ENCODE measurements around the gene FRMD3. TPM values are rescaled to one million over a fixed set of nuclear protein-coding genes. Genes with fewer than 3 reads are reported as not detected.

Gene FRMD3
- total RNA-seq, 4 donors from 2014 or later, result 15.9 to 28.6 (median 20.7) TPM

DNA sequence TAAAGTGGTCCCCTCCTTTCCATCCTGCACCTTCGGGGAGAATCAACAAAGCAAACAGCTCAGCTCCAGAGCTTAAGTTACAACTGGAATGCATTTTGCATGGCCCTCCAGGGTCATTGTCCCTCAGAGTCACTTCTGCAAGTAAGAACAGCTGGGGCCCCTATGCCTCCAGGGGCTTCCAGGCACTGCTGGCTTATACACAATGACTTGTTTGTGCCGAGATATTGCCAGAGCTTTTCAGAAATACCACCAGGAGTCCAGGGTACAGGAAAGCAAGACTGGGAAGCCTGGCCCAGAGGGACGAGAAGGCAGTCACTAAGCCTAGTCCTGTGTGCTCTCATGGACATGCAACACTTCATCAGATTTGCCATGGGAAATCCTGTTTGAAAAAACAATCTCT is 11.3 kb downstream of the FRMD3 start:
- DNase-seq, result no peak
- TF ChIP-seq POLR2A (IDR thresholded peaks at IDR 0.05), result no peak
- TF ChIP-seq, protein P1, sequence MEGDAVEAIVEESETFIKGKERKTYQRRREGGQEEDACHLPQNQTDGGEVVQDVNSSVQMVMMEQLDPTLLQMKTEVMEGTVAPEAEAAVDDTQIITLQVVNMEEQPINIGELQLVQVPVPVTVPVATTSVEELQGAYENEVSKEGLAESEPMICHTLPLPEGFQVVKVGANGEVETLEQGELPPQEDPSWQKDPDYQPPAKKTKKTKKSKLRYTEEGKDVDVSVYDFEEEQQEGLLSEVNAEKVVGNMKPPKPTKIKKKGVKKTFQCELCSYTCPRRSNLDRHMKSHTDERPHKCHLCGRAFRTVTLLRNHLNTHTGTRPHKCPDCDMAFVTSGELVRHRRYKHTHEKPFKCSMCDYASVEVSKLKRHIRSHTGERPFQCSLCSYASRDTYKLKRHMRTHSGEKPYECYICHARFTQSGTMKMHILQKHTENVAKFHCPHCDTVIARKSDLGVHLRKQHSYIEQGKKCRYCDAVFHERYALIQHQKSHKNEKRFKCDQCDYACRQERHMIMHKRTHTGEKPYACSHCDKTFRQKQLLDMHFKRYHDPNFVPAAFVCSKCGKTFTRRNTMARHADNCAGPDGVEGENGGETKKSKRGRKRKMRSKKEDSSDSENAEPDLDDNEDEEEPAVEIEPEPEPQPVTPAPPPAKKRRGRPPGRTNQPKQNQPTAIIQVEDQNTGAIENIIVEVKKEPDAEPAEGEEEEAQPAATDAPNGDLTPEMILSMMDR (IDR thresholded peaks at IDR 0.05), result no peak
- 44 to 56% methylated on average over 3 of the region's 3 CpGs for WGBS, 2 donors
- Histone ChIP-seq H3K9me3 (no peaks in the 10 kb centered on the region), H3K27ac (no peak overlapping the region), H3K36me3 (no peaks in the 10 kb centered on the region), H3K4me3 (replicated peaks in 1 of 3) (no peak overlapping the region), H3K27me3 (no peaks in the 10 kb centered on the region), H3K4me1 (peaks cover under 1 to 11% of the 10 kb centered on the region in 2 donors)
- intact Hi-C loops (cut with DNase I), result no loop called here

DNA sequence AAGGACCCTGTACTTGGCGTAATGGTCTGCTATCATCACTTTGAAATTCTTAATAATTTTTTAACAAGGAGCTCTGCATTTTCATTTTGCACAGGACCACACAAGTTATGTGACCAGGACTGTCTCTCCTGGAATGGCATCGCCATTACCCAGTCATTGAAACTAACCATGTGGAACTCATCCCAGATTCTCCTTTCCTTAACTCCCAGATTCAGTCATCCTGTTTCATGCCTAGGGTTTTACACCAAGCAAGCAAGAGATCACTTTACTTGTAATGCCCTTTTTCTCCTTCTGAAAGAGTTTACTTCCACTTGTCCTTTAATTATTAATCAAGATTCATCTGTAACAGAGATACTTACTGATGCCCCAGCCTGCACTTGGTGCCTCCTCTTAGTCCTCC is 12.0 kb downstream of the FRMD3 start:
- H3K36me3 ChIP-seq, result no peaks in the 10 kb centered on the region
- H3K9me3 ChIP-seq, result no peaks in the 10 kb centered on the region
- intact Hi-C loops (cut with DNase I), result no loop called here
- peaks cover 7 to 11% of the 10 kb centered on the region in 2 donors for H3K4me1 ChIP-seq
- no peak overlapping the region for H3K27ac ChIP-seq
- WGBS, 2 donors, result 81 to 85% methylated on average over 2 of the region's 2 CpGs
- H3K27me3 ChIP-seq, result no peaks in the 10 kb centered on the region
- TF ChIP-seq, protein P1 (IDR thresholded peaks at IDR 0.05), result no peak
- TF ChIP-seq POLR2A (IDR thresholded peaks at IDR 0.05), result no peak
- DNase-seq, result no peak
- H3K4me3 ChIP-seq (replicated peaks in 1 of 3), result no peak overlapping the region

DNA sequence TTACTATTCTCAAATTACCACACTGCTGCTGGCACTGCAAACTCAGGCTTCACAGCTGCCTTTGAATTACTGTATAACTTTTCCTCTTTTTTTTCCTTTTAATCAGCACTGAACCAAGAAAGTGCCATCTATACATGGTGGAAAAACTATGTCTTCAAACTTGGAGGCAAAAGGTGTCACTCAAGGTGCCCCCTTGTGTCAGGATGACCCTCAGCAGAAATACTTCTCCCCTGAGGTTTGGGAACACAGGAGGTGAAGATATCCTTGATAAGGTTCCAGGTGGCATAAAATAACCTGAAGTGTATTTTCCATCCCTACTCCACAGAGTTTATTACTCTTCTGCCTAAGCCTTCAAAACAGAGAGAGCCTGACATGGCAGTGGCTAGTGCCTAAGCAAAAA is 14.5 kb downstream of the FRMD3 start:
- Histone ChIP-seq H3K27me3 (no peaks in the 10 kb centered on the region), H3K9me3 (no peaks in the 10 kb centered on the region), H3K4me1 (peaks cover 9 to 11% of the 10 kb centered on the region in 2 donors), H3K36me3 (no peaks in the 10 kb centered on the region), H3K4me3 (replicated peaks in 1 of 3) (no peak overlapping the region), H3K27ac (no peak overlapping the region)
- no peak for DNase-seq
- no peak for TF ChIP-seq POLR2A (IDR thresholded peaks at IDR 0.05)
- TF ChIP-seq, protein P1 (IDR thresholded peaks at IDR 0.05), result no peak
- intact Hi-C loops (cut with DNase I), result no loop called here

DNA sequence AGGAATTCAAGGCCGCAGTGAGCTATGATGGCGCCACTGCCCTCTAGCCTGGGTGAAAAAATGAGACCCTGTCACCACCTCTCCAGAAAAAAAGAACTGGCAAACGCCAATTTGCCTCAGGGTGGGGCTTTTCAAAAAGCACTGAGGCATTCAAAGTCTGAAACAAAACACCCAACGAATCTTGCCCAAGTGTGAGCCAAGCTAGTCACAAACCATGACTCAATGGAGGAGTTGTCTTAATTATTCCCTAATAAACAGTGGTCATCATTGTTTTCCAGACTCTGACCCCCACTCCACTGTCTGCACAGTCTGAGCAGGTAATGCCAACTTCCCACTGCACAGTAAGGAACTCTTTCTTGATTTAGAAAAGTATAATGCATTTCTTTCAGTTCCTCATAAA is 16.8 kb downstream of the FRMD3 start:
- peak overlapping the region in 2 of 3 donors; percentile 20 to 27 for H3K27ac ChIP-seq
- no peaks in the 10 kb centered on the region for H3K27me3 ChIP-seq
- no peaks in the 10 kb centered on the region for H3K9me3 ChIP-seq
- 45 to 47% methylated on average over 4 of the region's 4 CpGs for WGBS, 2 donors
- H3K4me3 ChIP-seq (replicated peaks in 1 of 3), result no peak overlapping the region
- H3K36me3 ChIP-seq, result no peaks in the 10 kb centered on the region
- intact Hi-C loops (cut with DNase I), result no loop called here
- peak; percentile 54 to 57 for DNase-seq
- no peak for TF ChIP-seq POLR2A (IDR thresholded peaks at IDR 0.05)
- TF ChIP-seq, protein P1 (IDR thresholded peaks at IDR 0.05), result no peak
- peaks cover 0 to 9% of the 10 kb centered on the region in 2 donors for H3K4me1 ChIP-seq

DNA sequence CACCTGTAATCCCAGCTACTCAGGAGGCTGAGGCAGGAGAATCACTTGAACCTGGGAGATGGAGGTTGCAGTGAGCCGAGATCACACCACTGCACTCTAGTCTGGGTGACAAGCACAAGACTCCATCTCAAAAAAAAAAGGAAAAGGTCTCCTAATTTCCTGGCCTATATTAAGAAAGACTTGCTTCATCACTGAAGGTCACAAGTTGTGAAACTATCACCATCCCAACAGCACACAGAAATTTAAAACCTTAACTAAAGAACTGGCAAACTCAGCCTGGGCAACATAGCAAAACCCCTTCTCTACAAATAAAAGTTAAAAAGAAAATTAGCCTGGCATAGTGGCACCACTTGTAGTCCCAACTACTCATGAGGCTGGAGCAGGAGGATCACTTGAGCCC is 17.2 kb downstream of the FRMD3 start:
- WGBS, 2 donors, result 92 to 100% methylated on average over 1 of the region's 1 CpG
- H3K27me3 ChIP-seq, result no peaks in the 10 kb centered on the region
- peak overlapping the region in 2 of 3 donors; percentile 20 to 27 for H3K27ac ChIP-seq
- no peak for DNase-seq
- H3K36me3 ChIP-seq, result no peaks in the 10 kb centered on the region
- H3K4me1 ChIP-seq, result peaks cover 0 to 9% of the 10 kb centered on the region in 2 donors
- no peaks in the 10 kb centered on the region for H3K9me3 ChIP-seq
- no peak overlapping the region for H3K4me3 ChIP-seq (replicated peaks in 1 of 3)
- TF ChIP-seq POLR2A (IDR thresholded peaks at IDR 0.05), result no peak
- TF ChIP-seq, protein P1 (IDR thresholded peaks at IDR 0.05), result no peak
- intact Hi-C loops (cut with DNase I), result no loop called here

Measured in thyroid gland (tissue), 4 donors.